H1 (cell line): ENCODE measurements around the gene AKR1C8. TPM values are rescaled to one million over a fixed set of nuclear protein-coding genes. Genes with fewer than 3 reads are reported as not detected.

Experiments
- CHD1 ChIP-seq: IDR thresholded peaks from 2 replicates; pipeline ENCODE4 v1.6.1; 2012; ENCODE audit warnings: low read depth, low read length, improper control_type of control experiment
- POLR2AphosphoS5 ChIP-seq: IDR thresholded peaks from 2 replicates; pipeline ENCODE4 v1.6.1; 2011; ENCODE audit warnings: low read depth, low read length
- polyA plus RNA-seq, 7 experiments: library from polyadenylated mRNA; depleted of rRNA in 3 of 7; stranded (reverse) in 5 of 7; unstranded in 2 of 7; fragments of >200 nt in 5 of 7; fragments of 200-250 nt in 2 of 7; gene quantifications; 1 replicate in 5 of 7; 2 replicates in 1 of 7; 4 replicates in 1 of 7; pipeline versions ENCODE4 v1.2.1 to v1.2.3, GENCODE V29; 2011 to 2013; ENCODE audit warnings: missing spikeins in 2 of 7, mixed read lengths in 2 of 7
- total RNA-seq: library from RNA; stranded (reverse); fragmentation: NEBNext Ultra II Directional; extraction: Animal tissue kit (Norgen Biotek cat#: 25700); gene quantifications from 2 replicates; pipeline ENCODE4 v1.2.1, GENCODE V29; 2021
- TF ChIP-seq, protein P1 (sequence below): fragments of 300-600 bp; sonication (generic); IDR thresholded peaks from 2 replicates; pipeline ENCODE4 v1.7.1; 2012; ENCODE audit warnings: low read length, moderate library complexity, mild to moderate bottlenecking, inconsistent platforms; ENCODE audit not compliant: insufficient replicate concordance

Gene AKR1C8
- total and polyA plus RNA-seq, 2 of the 8 experiments (the other 6 are each of a cell fraction or from before 2014, with no cell fraction given), result not detected

DNA sequence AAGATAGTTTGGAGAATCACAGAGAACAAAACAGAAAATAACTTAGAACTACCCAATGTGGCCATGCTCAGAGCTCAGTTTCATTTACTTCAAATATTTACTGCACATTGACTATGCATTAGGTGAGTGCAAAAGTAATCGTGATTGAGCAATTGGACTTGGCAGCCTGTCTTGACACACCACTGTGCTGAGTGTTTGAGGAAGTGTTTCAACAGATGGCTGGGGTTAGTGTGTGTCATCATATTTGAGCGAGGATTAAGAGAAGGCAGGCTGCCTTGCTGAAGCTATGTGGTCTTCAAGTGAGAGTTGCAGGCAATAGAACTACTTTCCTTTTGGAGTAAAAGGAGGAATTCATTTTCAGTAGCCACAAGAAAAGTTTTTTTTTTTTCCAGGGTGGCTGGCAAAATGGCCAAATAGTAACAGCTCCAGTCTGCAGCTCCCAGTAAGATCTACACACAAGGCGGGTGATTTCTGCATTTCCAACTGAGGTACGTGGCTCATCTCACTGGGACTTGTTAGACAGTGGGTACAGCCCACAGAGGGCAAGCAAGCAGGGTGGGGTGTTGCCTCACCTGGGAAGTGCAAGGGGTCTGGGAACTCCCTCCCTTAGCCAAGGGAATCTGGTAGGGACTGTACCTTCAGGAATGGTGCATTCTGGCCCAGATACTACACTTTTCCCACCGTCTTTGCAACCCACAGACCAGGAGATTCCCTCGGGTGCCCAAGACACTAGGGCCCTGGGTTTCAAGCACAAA is 49.3 kb upstream of the AKR1C8 start (continued):
- TF ChIP-seq, protein P1, sequence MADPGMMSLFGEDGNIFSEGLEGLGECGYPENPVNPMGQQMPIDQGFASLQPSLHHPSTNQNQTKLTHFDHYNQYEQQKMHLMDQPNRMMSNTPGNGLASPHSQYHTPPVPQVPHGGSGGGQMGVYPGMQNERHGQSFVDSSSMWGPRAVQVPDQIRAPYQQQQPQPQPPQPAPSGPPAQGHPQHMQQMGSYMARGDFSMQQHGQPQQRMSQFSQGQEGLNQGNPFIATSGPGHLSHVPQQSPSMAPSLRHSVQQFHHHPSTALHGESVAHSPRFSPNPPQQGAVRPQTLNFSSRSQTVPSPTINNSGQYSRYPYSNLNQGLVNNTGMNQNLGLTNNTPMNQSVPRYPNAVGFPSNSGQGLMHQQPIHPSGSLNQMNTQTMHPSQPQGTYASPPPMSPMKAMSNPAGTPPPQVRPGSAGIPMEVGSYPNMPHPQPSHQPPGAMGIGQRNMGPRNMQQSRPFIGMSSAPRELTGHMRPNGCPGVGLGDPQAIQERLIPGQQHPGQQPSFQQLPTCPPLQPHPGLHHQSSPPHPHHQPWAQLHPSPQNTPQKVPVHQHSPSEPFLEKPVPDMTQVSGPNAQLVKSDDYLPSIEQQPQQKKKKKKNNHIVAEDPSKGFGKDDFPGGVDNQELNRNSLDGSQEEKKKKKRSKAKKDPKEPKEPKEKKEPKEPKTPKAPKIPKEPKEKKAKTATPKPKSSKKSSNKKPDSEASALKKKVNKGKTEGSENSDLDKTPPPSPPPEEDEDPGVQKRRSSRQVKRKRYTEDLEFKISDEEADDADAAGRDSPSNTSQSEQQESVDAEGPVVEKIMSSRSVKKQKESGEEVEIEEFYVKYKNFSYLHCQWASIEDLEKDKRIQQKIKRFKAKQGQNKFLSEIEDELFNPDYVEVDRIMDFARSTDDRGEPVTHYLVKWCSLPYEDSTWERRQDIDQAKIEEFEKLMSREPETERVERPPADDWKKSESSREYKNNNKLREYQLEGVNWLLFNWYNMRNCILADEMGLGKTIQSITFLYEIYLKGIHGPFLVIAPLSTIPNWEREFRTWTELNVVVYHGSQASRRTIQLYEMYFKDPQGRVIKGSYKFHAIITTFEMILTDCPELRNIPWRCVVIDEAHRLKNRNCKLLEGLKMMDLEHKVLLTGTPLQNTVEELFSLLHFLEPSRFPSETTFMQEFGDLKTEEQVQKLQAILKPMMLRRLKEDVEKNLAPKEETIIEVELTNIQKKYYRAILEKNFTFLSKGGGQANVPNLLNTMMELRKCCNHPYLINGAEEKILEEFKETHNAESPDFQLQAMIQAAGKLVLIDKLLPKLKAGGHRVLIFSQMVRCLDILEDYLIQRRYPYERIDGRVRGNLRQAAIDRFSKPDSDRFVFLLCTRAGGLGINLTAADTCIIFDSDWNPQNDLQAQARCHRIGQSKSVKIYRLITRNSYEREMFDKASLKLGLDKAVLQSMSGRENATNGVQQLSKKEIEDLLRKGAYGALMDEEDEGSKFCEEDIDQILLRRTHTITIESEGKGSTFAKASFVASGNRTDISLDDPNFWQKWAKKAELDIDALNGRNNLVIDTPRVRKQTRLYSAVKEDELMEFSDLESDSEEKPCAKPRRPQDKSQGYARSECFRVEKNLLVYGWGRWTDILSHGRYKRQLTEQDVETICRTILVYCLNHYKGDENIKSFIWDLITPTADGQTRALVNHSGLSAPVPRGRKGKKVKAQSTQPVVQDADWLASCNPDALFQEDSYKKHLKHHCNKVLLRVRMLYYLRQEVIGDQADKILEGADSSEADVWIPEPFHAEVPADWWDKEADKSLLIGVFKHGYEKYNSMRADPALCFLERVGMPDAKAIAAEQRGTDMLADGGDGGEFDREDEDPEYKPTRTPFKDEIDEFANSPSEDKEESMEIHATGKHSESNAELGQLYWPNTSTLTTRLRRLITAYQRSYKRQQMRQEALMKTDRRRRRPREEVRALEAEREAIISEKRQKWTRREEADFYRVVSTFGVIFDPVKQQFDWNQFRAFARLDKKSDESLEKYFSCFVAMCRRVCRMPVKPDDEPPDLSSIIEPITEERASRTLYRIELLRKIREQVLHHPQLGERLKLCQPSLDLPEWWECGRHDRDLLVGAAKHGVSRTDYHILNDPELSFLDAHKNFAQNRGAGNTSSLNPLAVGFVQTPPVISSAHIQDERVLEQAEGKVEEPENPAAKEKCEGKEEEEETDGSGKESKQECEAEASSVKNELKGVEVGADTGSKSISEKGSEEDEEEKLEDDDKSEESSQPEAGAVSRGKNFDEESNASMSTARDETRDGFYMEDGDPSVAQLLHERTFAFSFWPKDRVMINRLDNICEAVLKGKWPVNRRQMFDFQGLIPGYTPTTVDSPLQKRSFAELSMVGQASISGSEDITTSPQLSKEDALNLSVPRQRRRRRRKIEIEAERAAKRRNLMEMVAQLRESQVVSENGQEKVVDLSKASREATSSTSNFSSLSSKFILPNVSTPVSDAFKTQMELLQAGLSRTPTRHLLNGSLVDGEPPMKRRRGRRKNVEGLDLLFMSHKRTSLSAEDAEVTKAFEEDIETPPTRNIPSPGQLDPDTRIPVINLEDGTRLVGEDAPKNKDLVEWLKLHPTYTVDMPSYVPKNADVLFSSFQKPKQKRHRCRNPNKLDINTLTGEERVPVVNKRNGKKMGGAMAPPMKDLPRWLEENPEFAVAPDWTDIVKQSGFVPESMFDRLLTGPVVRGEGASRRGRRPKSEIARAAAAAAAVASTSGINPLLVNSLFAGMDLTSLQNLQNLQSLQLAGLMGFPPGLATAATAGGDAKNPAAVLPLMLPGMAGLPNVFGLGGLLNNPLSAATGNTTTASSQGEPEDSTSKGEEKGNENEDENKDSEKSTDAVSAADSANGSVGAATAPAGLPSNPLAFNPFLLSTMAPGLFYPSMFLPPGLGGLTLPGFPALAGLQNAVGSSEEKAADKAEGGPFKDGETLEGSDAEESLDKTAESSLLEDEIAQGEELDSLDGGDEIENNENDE, result no peak
- TF ChIP-seq POLR2AphosphoS5 (no peak), CHD1 (no peak)
- TF ChIP-seq, all 59 proteins: peak for 0
